Measurements from ENCODE around the gene CDKN2B-AS1. TPM values are rescaled to one million over a fixed set of nuclear protein-coding genes. Genes with fewer than 3 reads are reported as not detected.
"Not testable (repeated sequence)": the region's sequence is repeated elsewhere in the genome, so short reads cannot be mapped to it uniquely, and the experiment has no call there.

CDKN2B-AS1 gene
- total RNA-seq = 4.2 and 5.4 TPM in 2 replicates

- intact Hi-C loops (cut with micrococcal nuclease) = loop anchor here (1.0 to 10.0 kb wide), 9 partner anchors 14 to 1372 kb away; partner anchors contain the start of genes KLHL9 and MLLT3
Observed at GRCh38 chr9:21994556-21995005, at the start of gene CDKN2B-AS1. TSS of gene CDKN2B-AS1 (plus strand) at chr9:21994791.

GRCh38 chr9:21945606-21946005, 49.0 kb upstream of the CDKN2B-AS1 start:
- intact Hi-C loops (cut with micrococcal nuclease) = no loop called here

DNA sequence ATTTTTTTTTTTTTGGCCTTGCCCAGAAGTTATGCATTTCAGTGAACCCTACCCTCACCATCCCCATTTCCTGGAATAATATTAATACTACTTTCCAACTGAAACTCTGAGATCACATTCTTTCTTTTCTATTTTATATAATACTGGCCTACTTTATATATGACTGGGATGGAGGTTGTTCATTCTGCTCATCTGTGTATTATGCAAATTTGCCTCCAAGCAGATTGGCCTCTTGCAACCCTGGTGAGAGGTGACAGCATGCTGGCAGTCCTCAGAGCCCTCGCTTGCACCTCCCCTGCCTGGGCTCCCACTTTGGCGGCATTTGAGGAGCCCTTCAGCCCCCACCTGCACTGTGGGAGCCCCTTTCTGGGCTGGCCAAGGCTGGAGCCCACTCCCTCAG, 35.8 kb upstream of the CDKN2B-AS1 start:
- intact Hi-C loops (cut with micrococcal nuclease) = no loop called here

GRCh38 chr9:21959268-21959667, 35.3 kb upstream of the CDKN2B-AS1 start:
- intact Hi-C loops (cut with micrococcal nuclease) = not testable (repeated sequence)

- intact Hi-C loops (cut with micrococcal nuclease) = no loop called here
Observed at GRCh38 chr9:21961569-21961968, 33.0 kb upstream of the CDKN2B-AS1 start.

GRCh38 chr9:21964925-21965385, 29.6 kb upstream of the CDKN2B-AS1 start:
- intact Hi-C loops (cut with micrococcal nuclease) = loop anchor here (1.0 kb wide), 4 partner anchors 29 to 274 kb away; partner anchors contain the start of genes CDKN2A and CDKN2B-AS1

DNA sequence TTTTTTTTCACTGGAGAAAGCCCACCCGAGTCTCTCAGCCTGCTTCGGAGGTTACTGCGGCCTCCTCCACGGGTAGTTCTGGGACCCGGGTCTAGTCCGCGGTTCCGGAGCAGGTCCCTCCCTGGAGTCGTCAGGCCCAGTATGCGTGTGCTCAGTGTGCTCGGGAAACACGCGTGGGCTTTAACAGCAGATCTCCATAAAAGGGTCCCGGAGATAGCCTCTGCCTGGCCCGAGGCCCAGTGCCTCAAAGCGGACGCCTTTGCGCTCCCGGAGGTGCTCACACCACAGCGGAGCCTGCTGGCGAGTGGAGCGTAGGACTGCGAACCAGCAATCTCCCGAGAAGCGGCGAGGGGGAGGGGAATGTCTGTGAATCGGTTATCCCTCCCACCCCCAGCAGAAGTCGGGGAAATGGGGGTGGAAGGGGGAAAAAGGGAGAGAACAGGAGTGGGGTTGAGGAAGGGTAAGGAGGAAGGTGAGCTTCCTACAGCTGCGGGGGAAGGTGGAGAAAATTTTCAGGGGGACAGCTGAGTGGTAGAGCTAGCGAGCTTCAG, 29.1 kb upstream of the CDKN2B-AS1 start:
- intact Hi-C loops (cut with micrococcal nuclease) = loop anchor here (1.0 kb wide), 4 partner anchors 29 to 274 kb away; partner anchors contain the start of genes CDKN2A and CDKN2B-AS1

DNA sequence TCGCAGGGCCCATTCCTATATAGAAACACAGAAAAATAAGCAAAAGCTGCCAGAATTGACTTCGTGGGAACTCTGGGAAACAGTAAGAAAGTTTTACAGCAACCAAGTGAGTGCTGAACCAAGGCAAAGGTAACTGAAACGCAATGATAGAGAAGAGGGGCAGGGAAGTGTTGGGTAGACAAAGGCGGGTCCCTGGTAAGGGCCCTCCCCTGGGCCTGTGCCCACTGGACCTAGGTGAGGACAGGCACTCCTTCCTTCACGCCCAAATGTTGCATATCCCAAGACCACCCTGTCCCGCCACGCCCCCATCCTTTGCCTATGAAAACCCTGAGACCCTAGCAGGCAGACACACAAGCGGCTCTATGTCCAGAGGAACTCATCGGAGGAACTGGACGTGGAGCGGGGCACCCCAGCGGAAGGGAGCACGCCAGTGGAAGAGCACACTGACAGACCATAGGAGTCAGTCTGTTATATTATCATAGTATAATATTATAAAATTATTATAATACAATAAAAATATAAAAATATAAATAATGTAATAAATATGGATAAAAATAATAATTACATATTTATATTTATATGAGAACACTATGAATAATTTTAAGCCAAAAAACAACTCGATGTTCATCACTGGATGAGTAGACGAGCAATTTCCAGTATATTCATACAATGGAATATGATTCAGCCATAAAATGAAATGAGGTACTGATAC, 28.3 kb upstream of the CDKN2B-AS1 start:
- intact Hi-C loops (cut with micrococcal nuclease) = no loop called here

GRCh38 chr9:21967169-21967568, 27.4 kb upstream of the CDKN2B-AS1 start:
- intact Hi-C loops (cut with micrococcal nuclease) = loop anchor here (1.0 kb wide), 1 partner anchor 8 kb away; no protein-coding TSS in a partner anchor

DNA sequence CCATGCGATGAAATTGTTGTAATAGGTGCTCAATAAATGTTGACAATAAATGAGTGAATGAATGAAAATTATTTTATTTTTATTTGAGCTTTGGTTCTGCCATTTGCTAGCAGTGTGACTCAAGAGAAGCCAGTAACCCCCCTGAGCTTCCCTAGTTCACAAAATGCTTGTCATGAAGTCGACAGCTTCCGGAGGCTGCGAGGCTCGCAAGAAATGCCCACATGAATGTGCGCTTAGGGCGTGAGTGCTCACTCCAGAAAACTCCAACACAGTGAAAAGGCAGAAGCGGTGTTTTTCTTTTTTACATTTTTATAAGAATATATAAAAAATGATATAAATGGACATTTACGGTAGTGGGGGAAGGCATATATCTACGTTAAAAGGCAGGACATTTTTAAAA, 26.9 kb upstream of the CDKN2B-AS1 start:
- intact Hi-C loops (cut with micrococcal nuclease) = loop anchor here (1.0 kb wide), 2 partner anchors 8 to 22 kb away; no protein-coding TSS in a partner anchor

- intact Hi-C loops (cut with micrococcal nuclease) = loop anchor here (1.0 kb wide), 2 partner anchors 21 to 37 kb away; no protein-coding TSS in a partner anchor
Observed at GRCh38 chr9:21968331-21969010, 26.1 kb upstream of the CDKN2B-AS1 start.

- intact Hi-C loops (cut with micrococcal nuclease) = loop anchor here (1.0 kb wide), 1 partner anchor 36 kb away; no protein-coding TSS in a partner anchor
Observed at GRCh38 chr9:21969011-21969940, 25.3 kb upstream of the CDKN2B-AS1 start.

GRCh38 chr9:21969951-21970799, 24.4 kb upstream of the CDKN2B-AS1 start:
- intact Hi-C loops (cut with micrococcal nuclease) = loop anchor here (1.0 to 10.0 kb wide), 2 partner anchors 35 to 475 kb away; partner anchors contain the start of gene DMRTA1

DNA sequence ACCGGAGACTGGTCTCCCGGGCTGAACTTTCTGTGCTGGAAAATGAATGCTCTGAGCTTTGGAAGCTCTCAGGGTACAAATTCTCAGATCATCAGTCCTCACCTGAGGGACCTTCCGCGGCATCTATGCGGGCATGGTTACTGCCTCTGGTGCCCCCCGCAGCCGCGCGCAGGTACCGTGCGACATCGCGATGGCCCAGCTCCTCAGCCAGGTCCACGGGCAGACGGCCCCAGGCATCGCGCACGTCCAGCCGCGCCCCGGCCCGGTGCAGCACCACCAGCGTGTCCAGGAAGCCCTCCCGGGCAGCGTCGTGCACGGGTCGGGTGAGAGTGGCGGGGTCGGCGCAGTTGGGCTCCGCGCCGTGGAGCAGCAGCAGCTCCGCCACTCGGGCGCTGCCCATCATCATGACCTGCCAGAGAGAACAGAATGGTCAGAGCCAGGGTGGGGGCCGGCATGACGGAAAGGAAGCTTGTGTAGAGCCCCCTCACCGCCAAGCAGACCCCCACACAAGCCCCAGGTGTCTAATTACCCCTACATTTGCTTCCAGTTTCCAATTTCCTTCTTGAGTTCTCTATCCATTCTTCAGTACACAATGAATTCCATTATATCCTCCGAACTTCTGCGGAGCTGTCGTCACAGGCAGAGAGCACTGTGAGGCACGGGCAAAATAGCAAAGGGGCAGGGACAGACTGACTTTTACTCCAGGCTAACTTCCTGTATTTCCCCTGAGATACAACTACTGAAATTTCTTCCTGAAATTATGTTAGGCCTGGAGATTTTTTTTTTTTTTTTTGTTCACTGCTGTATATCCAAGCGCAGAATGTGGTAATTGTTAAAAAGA, 23.6 kb upstream of the CDKN2B-AS1 start:
- intact Hi-C loops (cut with micrococcal nuclease) = loop anchor here (10.0 kb wide), 1 partner anchor 474 kb away; the partner anchor contains the start of gene DMRTA1

GRCh38 chr9:21972361-21972760, 22.2 kb upstream of the CDKN2B-AS1 start:
- intact Hi-C loops (cut with micrococcal nuclease) = loop anchor here (10.0 kb wide), 1 partner anchor 472 kb away; the partner anchor contains the start of gene DMRTA1

GRCh38 chr9:21974343-21974721, 20.3 kb upstream of the CDKN2B-AS1 start:
- intact Hi-C loops (cut with micrococcal nuclease) = loop anchor here (10.0 kb wide), 1 partner anchor 470 kb away; the partner anchor contains the start of gene DMRTA1

DNA sequence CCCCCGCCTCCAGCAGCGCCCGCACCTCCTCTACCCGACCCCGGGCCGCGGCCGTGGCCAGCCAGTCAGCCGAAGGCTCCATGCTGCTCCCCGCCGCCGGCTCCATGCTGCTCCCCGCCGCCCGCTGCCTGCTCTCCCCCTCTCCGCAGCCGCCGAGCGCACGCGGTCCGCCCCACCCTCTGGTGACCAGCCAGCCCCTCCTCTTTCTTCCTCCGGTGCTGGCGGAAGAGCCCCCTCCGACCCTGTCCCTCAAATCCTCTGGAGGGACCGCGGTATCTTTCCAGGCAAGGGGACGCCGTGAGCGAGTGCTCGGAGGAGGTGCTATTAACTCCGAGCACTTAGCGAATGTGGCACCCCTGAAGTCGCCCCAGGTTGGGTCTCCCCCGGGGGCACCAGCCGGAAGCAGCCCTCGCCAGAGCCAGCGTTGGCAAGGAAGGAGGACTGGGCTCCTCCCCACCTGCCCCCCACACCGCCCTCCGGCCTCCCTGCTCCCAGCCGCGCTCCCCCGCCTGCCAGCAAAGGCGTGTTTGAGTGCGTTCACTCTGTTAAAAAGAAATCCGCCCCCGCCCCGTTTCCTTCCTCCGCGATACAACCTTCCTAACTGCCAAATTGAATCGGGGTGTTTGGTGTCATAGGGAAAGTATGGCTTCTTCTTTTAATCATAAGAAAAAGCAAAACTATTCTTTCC, 19.7 kb upstream of the CDKN2B-AS1 start:
- intact Hi-C loops (cut with micrococcal nuclease) = loop anchor here (1.0 to 10.0 kb wide), 5 partner anchors 8 to 470 kb away; partner anchors contain the start of genes CDKN2A, CDKN2B-AS1 and DMRTA1

Measured in T-helper 2 cell treated with Interferon-gamma antibody and Interleukin-4, amounts not matched to agents 100 ng/mL and 5 ng/mL, for 36 hours (primary cell).